Astrocyte (in vitro differentiated cells and primary cell): ENCODE data around the gene MLKL. TPM values are rescaled to one million over a fixed set of nuclear protein-coding genes. Genes with fewer than 3 reads are reported as not detected.

Source experiments
- DNase-seq: peaks from one replicate; pipeline ENCODE4 v3.0.0-alpha.2; 2010; ENCODE audit warnings: low read depth
- FAIRE-seq: peaks from 2 replicates; lab custom pipeline; 2011; peaks lifted over from hg19 to GRCh38; lab: Jason Lieb, UNC
- H2AFZ ChIP-seq: 2 replicates; pipeline ENCODE4 v1.6.0; 2012; ENCODE audit warnings: low read depth, low read length, inconsistent platforms
- H3K27ac ChIP-seq: 2 replicates; pipeline ENCODE4 v1.5.1; 2011; ENCODE audit warnings: low read depth, low read length, inconsistent platforms
- H3K27me3 ChIP-seq: 2 replicates; pipeline ENCODE4 v1.6.0; 2011; ENCODE audit warnings: low read length, inconsistent platforms; ENCODE audit not compliant: insufficient read depth
- H3K36me3 ChIP-seq: 2 replicates; pipeline ENCODE4 v1.5.1; 2011; ENCODE audit warnings: low read length, inconsistent platforms; ENCODE audit not compliant: insufficient read depth
- H3K4me1 ChIP-seq: 2 replicates; pipeline ENCODE4 v1.5.1; 2011; ENCODE audit warnings: low read length, inconsistent platforms; ENCODE audit not compliant: insufficient read depth
- H3K4me2 ChIP-seq: 2 replicates; pipeline ENCODE4 v1.6.0; 2012; ENCODE audit warnings: low read length, inconsistent platforms
- H3K4me3 ChIP-seq: 2 replicates; pipeline ENCODE4 v1.5.1; 2011; ENCODE audit warnings: low read depth, mild to moderate bottlenecking, low read length, inconsistent platforms; ENCODE audit not compliant: insufficient read depth
- H3K79me2 ChIP-seq: 2 replicates; pipeline ENCODE4 v1.6.0; 2012; ENCODE audit warnings: mild to moderate bottlenecking, low read length, inconsistent platforms; ENCODE audit not compliant: insufficient read depth
- H3K9ac ChIP-seq: 2 replicates; pipeline ENCODE4 v1.6.0; 2012; ENCODE audit warnings: mild to moderate bottlenecking, low read length, inconsistent platforms
- H3K9me3 ChIP-seq: 2 replicates; pipeline ENCODE4 v1.5.1; 2012; ENCODE audit warnings: low read depth, mild to moderate bottlenecking, low read length, inconsistent platforms; ENCODE audit not compliant: insufficient read depth
- H4K20me1 ChIP-seq: 2 replicates; pipeline ENCODE4 v1.6.0; 2012; ENCODE audit warnings: low read length, inconsistent platforms; ENCODE audit not compliant: insufficient read depth
- H3K27ac Mint-ChIP-seq: one replicate; pipeline ENCODE4 v1.8.0; 2021; ENCODE audit warnings: mild to moderate bottlenecking, mixed read lengths; ENCODE audit not compliant: unreplicated experiment
- H3K27me3 Mint-ChIP-seq: one replicate; pipeline ENCODE4 v1.8.0; 2021; ENCODE audit warnings: low read depth, mixed read lengths; ENCODE audit not compliant: unreplicated experiment
- H3K36me3 Mint-ChIP-seq: one replicate; pipeline ENCODE4 v1.8.0; 2021; ENCODE audit warnings: low read depth, mixed read lengths; ENCODE audit not compliant: unreplicated experiment
- H3K4me1 Mint-ChIP-seq: one replicate; pipeline ENCODE4 v1.8.0; 2021; ENCODE audit warnings: low read depth, mixed read lengths; ENCODE audit not compliant: unreplicated experiment
- H3K4me3 Mint-ChIP-seq: one replicate; pipeline ENCODE4 v1.8.0; 2021; ENCODE audit warnings: mild to moderate bottlenecking, moderate library complexity, mixed read lengths; ENCODE audit not compliant: unreplicated experiment
- H3K9me3 Mint-ChIP-seq: one replicate; pipeline ENCODE4 v1.8.0; 2021; ENCODE audit warnings: mild to moderate bottlenecking, mixed read lengths; ENCODE audit not compliant: unreplicated experiment
- CTCF ChIP-seq: IDR thresholded peaks from 2 replicates; pipeline ENCODE4 v1.5.1; 2011; ENCODE audit warnings: low read depth, mild to moderate bottlenecking, inconsistent platforms, low read length, moderate library complexity; ENCODE audit not compliant: insufficient read depth
- EZH2 ChIP-seq: IDR thresholded peaks from 2 replicates; pipeline ENCODE4 v1.6.1; 2012; ENCODE audit warnings: mild to moderate bottlenecking, low read length, inconsistent platforms; ENCODE audit not compliant: insufficient read depth
- total RNA-seq: library from RNA; stranded (reverse); gene quantifications from 2 replicates; pipeline ENCODE4 v1.2.1, GENCODE V29; 2021

MLKL gene
- total RNA-seq, 1 donor from 2014 or later = 6.2 TPM

- Histone ChIP-seq H3K36me3 (peaks cover 10% of the 10 kb centered on the region), H3K27ac (peak overlapping the region; percentile 51), H3K4me1 (no peaks in the 10 kb centered on the region), H4K20me1 (peaks cover 12% of the 10 kb centered on the region), H3K9ac (peak overlapping the region; percentile 77), H3K27me3 (no peaks in the 10 kb centered on the region), H3K9me3 (no peaks in the 10 kb centered on the region), H3K79me2 (peaks cover 45% of the 10 kb centered on the region), H3K4me3 (peak overlapping the region; percentile 81), H3K4me2 (peak overlapping the region; percentile 95), H2AFZ (peak overlapping the region; percentile 93)
- Mint-ChIP-seq H3K27me3 (peaks cover 3% of the 10 kb centered on the region), H3K36me3 (peaks cover 4% of the 10 kb centered on the region), H3K9me3 (no peaks in the 10 kb centered on the region), H3K4me1 (peaks cover 6% of the 10 kb centered on the region), H3K27ac (no peak overlapping the region), H3K4me3 (peak overlapping the region; percentile 90)
- DNase-seq (peak; percentile 18), FAIRE-seq (no peak)
- TF ChIP-seq CTCF (no peak), EZH2 (no peak)
Measured at GRCh38 chr16:74667255-74667700, 33.4 kb downstream of the MLKL start.

- Histone ChIP-seq H3K27me3 (no peaks in the 10 kb centered on the region), H3K4me2 (peak within 1 kb of the TSS; percentile 95), H2AFZ (peak within 1 kb of the TSS; percentile 93), H3K4me1 (no peaks in the 10 kb centered on the region), H3K27ac (peak within 1 kb of the TSS; percentile 73), H3K9ac (peak within 1 kb of the TSS; percentile 88), H3K36me3 (peaks cover 10% of the 10 kb centered on the region), H4K20me1 (peaks cover 14% of the 10 kb centered on the region), H3K79me2 (peaks cover 51% of the 10 kb centered on the region), H3K4me3 (peak within 1 kb of the TSS; percentile 81), H3K9me3 (no peaks in the 10 kb centered on the region)
- peak within 1 kb of the TSS; percentile 90 for H3K4me3 Mint-ChIP-seq
- no peaks in the 10 kb centered on the region for H3K9me3 Mint-ChIP-seq
- FAIRE-seq (no peak), DNase-seq (peak; percentile 96)
- H3K27me3 Mint-ChIP-seq = no peaks in the 10 kb centered on the region
- peaks cover 6% of the 10 kb centered on the region for H3K4me1 Mint-ChIP-seq
- TF ChIP-seq EZH2 (no peak), CTCF (no peak)
- peaks cover 6% of the 10 kb centered on the region for H3K36me3 Mint-ChIP-seq
- H3K27ac Mint-ChIP-seq = peak within 1 kb of the TSS; percentile 66
Measured at GRCh38 chr16:74666425-74667254, 34.0 kb downstream of the MLKL start, which contains the start of gene RFWD3. Gene RFWD3 (minus strand): TSS chr16:74666877. CDS start chr16:74661449, 5,428 bp downstream.
